NB4 (cell line): Measurements from ENCODE around the gene TMEM239.

Experiments used
- CTCF ChIP-seq: IDR thresholded peaks from one replicate; pipeline ENCODE4 v1.5.1; 2012; ENCODE audit warnings: low read depth, low read length
- MYC ChIP-seq: IDR thresholded peaks from 2 replicates; pipeline ENCODE4 v1.6.1; 2011; ENCODE audit warnings: low read depth, low read length
- POLR2A ChIP-seq: IDR thresholded peaks from 2 replicates; pipeline ENCODE4 v1.6.1; 2011; ENCODE audit warnings: mild to moderate bottlenecking; ENCODE audit not compliant: insufficient read length; ENCODE audit errors: extremely low read depth

GRCh38 chr20:2773812-2774211 is 42.4 kb upstream of the TMEM239 start:
- TF ChIP-seq CTCF (no peak), POLR2A (no peak), MYC (no peak)
